Measurements from ENCODE around the gene KCNH8. TPM values are rescaled to one million over a fixed set of nuclear protein-coding genes. Genes with fewer than 3 reads are reported as not detected.

Gene KCNH8
- total and polyA plus RNA-seq, 10 of the 15 experiments (the other 5 are each of a cell fraction or from before 2014, with no cell fraction given) = under 0.01 to 0.18 (median 0.07) TPM; not detected in 2

GRCh38 chr3:19226479-19226878 is 78.2 kb downstream of the KCNH8 start:
- in situ Hi-C loops (cut with MboI) = no loop called here
- TF ChIP-seq CHD4 (IDR thresholded peaks at IDR 0.05) (no peak), RELA (IDR thresholded peaks at IDR 0.05; ENCODE audit: borderline replicate concordance, partially characterized antibody) (no peak), PAX5 (IDR thresholded peaks at IDR 0.05; ENCODE audit: borderline replicate concordance, low read depth, low read length) (no peak), MEF2B (IDR thresholded peaks at IDR 0.05; ENCODE audit: partially characterized antibody, poor library complexity, severe bottlenecking) (no peak), SUPT20H (IDR thresholded peaks at IDR 0.05; ENCODE audit: borderline replicate concordance, control insufficient read depth, low read depth, low read length) (no peak), YBX1 (IDR thresholded peaks at IDR 0.05) (no peak), POLR2A (IDR thresholded peaks at IDR 0.05; ENCODE audit: low read depth, low read length) (no peak), DPF2 (IDR thresholded peaks at IDR 0.05) (no peak), PAX8 (IDR thresholded peaks at IDR 0.05) (no peak), KLF5 (IDR thresholded peaks at IDR 0.05; ENCODE audit: partially characterized antibody) (no peak), ETV6 (conservative IDR thresholded peaks at IDR 0.05 in 1 of 2, IDR thresholded peaks at IDR 0.05 in 1 of 2; ENCODE audit: borderline replicate concordance in 1 of 2, low read depth in 1 of 2) (no peak), NBN (IDR thresholded peaks at IDR 0.05) (no peak), PML (IDR thresholded peaks at IDR 0.05; ENCODE audit: low read length) (no peak), ATF7 (IDR thresholded peaks at IDR 0.05; ENCODE audit: low read depth) (no peak)
- TF ChIP-seq, protein P1, sequence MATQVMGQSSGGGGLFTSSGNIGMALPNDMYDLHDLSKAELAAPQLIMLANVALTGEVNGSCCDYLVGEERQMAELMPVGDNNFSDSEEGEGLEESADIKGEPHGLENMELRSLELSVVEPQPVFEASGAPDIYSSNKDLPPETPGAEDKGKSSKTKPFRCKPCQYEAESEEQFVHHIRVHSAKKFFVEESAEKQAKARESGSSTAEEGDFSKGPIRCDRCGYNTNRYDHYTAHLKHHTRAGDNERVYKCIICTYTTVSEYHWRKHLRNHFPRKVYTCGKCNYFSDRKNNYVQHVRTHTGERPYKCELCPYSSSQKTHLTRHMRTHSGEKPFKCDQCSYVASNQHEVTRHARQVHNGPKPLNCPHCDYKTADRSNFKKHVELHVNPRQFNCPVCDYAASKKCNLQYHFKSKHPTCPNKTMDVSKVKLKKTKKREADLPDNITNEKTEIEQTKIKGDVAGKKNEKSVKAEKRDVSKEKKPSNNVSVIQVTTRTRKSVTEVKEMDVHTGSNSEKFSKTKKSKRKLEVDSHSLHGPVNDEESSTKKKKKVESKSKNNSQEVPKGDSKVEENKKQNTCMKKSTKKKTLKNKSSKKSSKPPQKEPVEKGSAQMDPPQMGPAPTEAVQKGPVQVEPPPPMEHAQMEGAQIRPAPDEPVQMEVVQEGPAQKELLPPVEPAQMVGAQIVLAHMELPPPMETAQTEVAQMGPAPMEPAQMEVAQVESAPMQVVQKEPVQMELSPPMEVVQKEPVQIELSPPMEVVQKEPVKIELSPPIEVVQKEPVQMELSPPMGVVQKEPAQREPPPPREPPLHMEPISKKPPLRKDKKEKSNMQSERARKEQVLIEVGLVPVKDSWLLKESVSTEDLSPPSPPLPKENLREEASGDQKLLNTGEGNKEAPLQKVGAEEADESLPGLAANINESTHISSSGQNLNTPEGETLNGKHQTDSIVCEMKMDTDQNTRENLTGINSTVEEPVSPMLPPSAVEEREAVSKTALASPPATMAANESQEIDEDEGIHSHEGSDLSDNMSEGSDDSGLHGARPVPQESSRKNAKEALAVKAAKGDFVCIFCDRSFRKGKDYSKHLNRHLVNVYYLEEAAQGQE (IDR thresholded peaks at IDR 0.05; ENCODE audit: low read depth, low read length) = no peak
- ATAC-seq (no peak), FAIRE-seq (no peak), DNase-seq (ENCODE audit: low read depth, low spot score) (no peak)
- no peak overlapping the region for H2AFZ ChIP-seq (ENCODE audit: control insufficient read depth, low read depth, low read length)
- ChIA-PET CTCF (no interaction called here), POLR2A (no interaction called here), SMC1A (ENCODE audit: uncharacterized antibody, unreplicated experiment) (no interaction called here), RAD21 (ENCODE audit: unreplicated experiment) (no interaction called here)
- H3K9ac ChIP-seq (ENCODE audit: control insufficient read depth, insufficient read depth, low read length) = no peak overlapping the region
- H3K9me3 ChIP-seq (replicated peaks; ENCODE audit: control insufficient read depth, insufficient read depth, low read length) = no peaks in the 10 kb centered on the region; the same call in 2 of the 3 replicates
- no TSS peak for BruUV-seq (replicated peaks)
- no peak overlapping the region for H3K27ac ChIP-seq (ENCODE audit: control insufficient read depth, insufficient read depth)
- intact Hi-C loops (cut with micrococcal nuclease; ENCODE audit: unreplicated experiment) = loop anchor here (5.0 kb wide), 1 partner anchor 641 kb away; no protein-coding TSS in a partner anchor
- H3K4me1 ChIP-seq (ENCODE audit: control insufficient read depth, insufficient read depth, low read length) = no peaks in the 10 kb centered on the region
- no peaks in the 10 kb centered on the region for H3K36me3 ChIP-seq (ENCODE audit: control insufficient read depth in 2 of 2, insufficient read depth in 2 of 2, low read length in 1 of 2)
- H3K27me3 ChIP-seq (replicated peaks in 1 of 2; ENCODE audit: control insufficient read depth in 2 of 2, insufficient read depth in 2 of 2, low read length in 1 of 2) = no peaks in the 10 kb centered on the region
- H3K79me2 ChIP-seq (ENCODE audit: control insufficient read depth, insufficient read depth, low read length) = no peaks in the 10 kb centered on the region
- WGBS (ENCODE audit: insufficient coverage, insufficient replicate concordance, low lambda C conversion rate, missing lambda C conversion rate) = 35% methylated on average over 2 of the region's 2 CpGs
- H3K4me3 ChIP-seq = no peak overlapping the region
- H3K4me2 ChIP-seq (ENCODE audit: control insufficient read depth, insufficient read depth) = no peak overlapping the region
- H4K20me1 ChIP-seq (ENCODE audit: control insufficient read depth, insufficient read depth) = no peaks in the 10 kb centered on the region
